VCaP (cell line): ENCODE data around the gene TLE3.
A peak's percentile ranks its signal among the peaks of the same experiment; 100 is the strongest.

Experiments
- H3K27ac ChIP-seq: fragments of 450-650 bp; 2 replicates; pipeline ENCODE4 v1.5.1; 2017
- TF ChIP-seq, protein P1 (sequence below): fragments of 450-650 bp; conservative IDR thresholded peaks from 2 replicates; pipeline ENCODE4 v1.5.1; 2017; ENCODE audit warnings: mild to moderate bottlenecking, moderate library complexity

TLE3 gene

DNA sequence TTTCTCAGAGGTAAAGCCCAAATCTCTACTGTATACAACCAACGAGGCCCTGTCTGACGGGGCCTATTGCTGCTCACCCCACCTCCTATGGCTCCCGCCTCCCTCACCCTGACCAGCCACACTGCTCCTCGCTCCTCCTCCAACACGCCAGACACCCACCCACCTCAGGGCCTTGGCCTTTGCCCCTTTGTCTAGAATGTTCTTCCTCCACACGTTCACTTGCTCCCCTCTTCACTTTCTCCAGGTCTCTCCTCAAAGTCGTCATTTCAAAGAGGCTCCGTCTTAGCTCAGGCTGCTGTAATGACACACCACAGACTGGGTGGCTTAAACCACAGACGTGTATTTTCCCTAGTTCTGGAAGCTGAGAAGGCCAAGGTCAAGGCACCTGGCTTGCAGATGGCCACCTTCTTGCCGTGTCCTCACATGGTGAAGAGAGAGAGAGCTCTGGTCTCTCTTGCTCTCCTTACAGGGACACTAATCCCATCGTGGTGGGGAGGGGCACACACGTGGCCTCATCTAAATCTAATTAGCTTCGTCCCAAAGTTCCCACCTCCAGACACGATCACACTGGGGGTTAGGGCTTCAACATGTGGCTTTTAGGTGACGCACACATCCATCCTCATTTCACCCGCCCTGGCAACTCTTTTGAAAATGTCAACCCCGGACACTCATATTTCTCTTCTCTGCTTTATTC lies 98.2 kb downstream of the TLE3 start:
- TF ChIP-seq, protein P1, sequence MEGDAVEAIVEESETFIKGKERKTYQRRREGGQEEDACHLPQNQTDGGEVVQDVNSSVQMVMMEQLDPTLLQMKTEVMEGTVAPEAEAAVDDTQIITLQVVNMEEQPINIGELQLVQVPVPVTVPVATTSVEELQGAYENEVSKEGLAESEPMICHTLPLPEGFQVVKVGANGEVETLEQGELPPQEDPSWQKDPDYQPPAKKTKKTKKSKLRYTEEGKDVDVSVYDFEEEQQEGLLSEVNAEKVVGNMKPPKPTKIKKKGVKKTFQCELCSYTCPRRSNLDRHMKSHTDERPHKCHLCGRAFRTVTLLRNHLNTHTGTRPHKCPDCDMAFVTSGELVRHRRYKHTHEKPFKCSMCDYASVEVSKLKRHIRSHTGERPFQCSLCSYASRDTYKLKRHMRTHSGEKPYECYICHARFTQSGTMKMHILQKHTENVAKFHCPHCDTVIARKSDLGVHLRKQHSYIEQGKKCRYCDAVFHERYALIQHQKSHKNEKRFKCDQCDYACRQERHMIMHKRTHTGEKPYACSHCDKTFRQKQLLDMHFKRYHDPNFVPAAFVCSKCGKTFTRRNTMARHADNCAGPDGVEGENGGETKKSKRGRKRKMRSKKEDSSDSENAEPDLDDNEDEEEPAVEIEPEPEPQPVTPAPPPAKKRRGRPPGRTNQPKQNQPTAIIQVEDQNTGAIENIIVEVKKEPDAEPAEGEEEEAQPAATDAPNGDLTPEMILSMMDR: no peak
- H3K27ac ChIP-seq: no peak overlapping the region; the same call in 1 of the 2 replicates

DNA sequence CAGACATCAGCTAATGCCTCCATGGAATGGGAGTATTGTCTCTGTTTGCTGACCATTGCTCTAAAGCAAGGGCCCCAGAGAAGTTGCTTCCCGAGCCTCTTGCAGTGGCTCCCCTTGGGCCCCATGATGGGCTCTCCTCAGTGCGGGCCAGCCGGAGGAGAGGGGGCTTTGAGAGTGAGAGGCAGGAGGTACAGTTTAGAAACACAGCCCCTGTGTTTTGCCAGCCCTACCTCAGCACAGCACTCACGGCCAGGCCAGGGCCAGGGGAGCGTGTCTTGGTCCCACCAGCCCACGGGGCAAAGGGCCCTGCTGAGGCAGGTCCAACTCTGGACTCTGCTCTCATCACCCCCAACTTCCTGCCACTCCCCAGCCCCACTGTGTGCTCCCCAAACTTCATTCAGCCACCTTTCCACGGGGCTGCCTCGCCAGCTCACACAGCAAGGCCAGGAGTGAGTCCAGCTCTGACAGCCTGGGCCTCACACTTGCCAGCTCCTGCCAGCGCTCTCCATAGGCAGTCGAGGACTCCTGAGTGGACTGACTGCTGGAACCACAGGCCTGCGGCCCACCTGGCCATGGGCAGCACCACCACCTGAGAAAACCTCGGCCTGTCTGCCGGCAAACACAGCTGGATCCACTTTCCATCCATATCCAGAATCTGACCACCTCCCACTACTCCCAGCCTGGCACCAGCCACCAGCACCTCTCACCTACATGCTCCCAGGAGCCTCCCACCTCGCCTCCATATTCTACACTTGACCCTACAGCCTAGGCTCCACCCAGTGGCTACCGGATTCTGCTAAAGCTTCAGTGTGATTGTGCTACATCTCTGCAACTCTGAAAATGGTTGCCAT lies 99.0 kb downstream of the TLE3 start:
- TF ChIP-seq, protein P1: no peak
- H3K27ac ChIP-seq: peak overlapping the region; percentile 14; the same call in 1 of the 2 replicates

DNA sequence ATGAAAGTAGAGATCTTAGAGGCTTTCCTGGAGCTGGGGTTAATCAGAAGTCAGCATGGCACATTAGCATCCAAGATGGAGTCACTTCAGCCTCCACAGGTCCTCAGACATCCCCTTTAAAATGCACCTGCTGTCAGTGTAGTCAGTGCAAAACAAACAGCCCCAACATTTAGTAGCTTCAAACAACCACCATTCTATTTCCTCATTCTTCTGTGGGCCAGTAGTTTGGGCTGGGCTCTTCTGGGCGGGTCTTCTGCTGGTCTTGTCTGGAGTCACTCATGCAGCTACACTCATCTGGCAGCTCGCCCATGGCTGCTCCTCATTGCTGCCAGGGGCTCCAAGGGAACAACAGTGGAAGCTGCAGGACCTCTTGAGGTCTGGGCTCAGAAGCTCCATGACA lies 99.9 kb downstream of the TLE3 start:
- TF ChIP-seq, protein P1: no peak
- peak overlapping the region; percentile 55; the same call in 1 of the 2 replicates for H3K27ac ChIP-seq
